Karpas-422 (cell line): ENCODE data around the gene SMIM28. TPM values are rescaled to one million over a fixed set of nuclear protein-coding genes. Genes with fewer than 3 reads are reported as not detected.

ENCODE experiments used
- DNase-seq: peaks from one replicate; pipeline ENCODE4 v3.0.0-alpha.2; 2015
- H2AFZ ChIP-seq: fragments of 200-600 bp; sonication (generic); 2 replicates; pipeline ENCODE4 v1.6.1; 2014; ENCODE audit warnings: antibody characterized with exemption, low read length, mixed read lengths
- H3K27ac ChIP-seq: fragments of 200-600 bp; sonication (generic); 2 replicates; pipeline ENCODE4 v1.5.1; 2014; ENCODE audit warnings: mild to moderate bottlenecking, low read length, moderate library complexity
- H3K27me3 ChIP-seq: fragments of 200-600 bp; sonication (generic); 2 replicates; pipeline ENCODE4 v1.6.1; 2014; ENCODE audit warnings: low read length, mixed read lengths
- H3K36me3 ChIP-seq: fragments of 200-600 bp; sonication (generic); 2 replicates; pipeline ENCODE4 v1.6.1; 2014; ENCODE audit warnings: low read length, mixed read lengths; ENCODE audit not compliant: insufficient read depth
- H3K4me1 ChIP-seq: fragments of 200-600 bp; sonication (generic); 2 replicates; pipeline ENCODE4 v1.6.1; 2014; ENCODE audit warnings: mild to moderate bottlenecking, low read length, mixed read lengths
- H3K4me2 ChIP-seq: fragments of 200-600 bp; sonication (generic); 2 replicates; pipeline ENCODE4 v1.6.1; 2014; ENCODE audit warnings: low read length, low read depth, mild to moderate bottlenecking; ENCODE audit not compliant: poor library complexity, severe bottlenecking
- H3K4me3 ChIP-seq: fragments of 200-600 bp; sonication (generic); 2 replicates; pipeline ENCODE4 v1.5.1; 2014; ENCODE audit warnings: mild to moderate bottlenecking, antibody characterized with exemption, low read length, mixed read lengths
- H3K79me2 ChIP-seq: fragments of 200-600 bp; sonication (generic); 2 replicates; pipeline ENCODE4 v1.6.1; 2014; ENCODE audit warnings: mild to moderate bottlenecking, low read length, mixed read lengths
- H3K9ac ChIP-seq: fragments of 200-600 bp; sonication (generic); 2 replicates; pipeline ENCODE4 v1.6.0; 2014; ENCODE audit warnings: low read length
- H3K9me2 ChIP-seq: fragments of 200-600 bp; sonication (generic), shearing (Covaris generic); replicated peaks from 2 replicates; pipeline ENCODE4 v1.6.0; 2014; ENCODE audit warnings: mild to moderate bottlenecking, low read length, moderate library complexity; ENCODE audit not compliant: insufficient read depth
- H3K9me3 ChIP-seq: fragments of 300-700, 200-600 bp; sonication (generic); 2 replicates; pipeline ENCODE4 v1.6.1; 2014; ENCODE audit warnings: low read length, mixed read lengths
- H4K20me1 ChIP-seq: fragments of 200-600 bp; sonication (generic); 2 replicates; pipeline ENCODE4 v1.6.1; 2014; ENCODE audit warnings: mild to moderate bottlenecking, antibody characterized with exemption, low read length, low read depth; ENCODE audit not compliant: insufficient read depth
- total RNA-seq: library from RNA; depleted of rRNA; stranded (reverse); fragments of >200 nt; shearing (Covaris generic); gene quantifications from 2 replicates; pipeline ENCODE4 v1.2.3, GENCODE V29; 2014; ENCODE audit warnings: low replicate concordance

The SMIM28 gene
- total RNA-seq, 1 experiment from 2014 or later, result not detected

DNA sequence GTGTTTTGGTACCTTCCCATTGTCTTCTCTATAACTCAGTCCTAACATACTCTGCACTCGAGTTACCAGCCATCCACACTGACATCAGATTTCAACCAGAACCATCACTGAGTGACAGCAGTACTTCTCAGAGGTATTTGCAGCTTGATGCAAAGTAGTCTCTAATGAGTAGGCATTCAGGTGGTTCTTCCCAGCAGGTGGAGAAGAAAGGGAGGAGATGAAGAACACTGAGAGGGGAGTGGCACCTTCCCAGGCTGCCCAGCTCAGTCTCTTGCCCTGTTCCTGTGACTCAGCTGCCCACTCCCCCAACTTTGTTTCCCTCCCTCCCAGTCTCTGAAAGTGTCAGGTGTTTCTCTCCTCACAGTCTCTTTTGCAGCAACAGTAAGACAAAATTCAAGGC lies 38.7 kb upstream of the SMIM28 start:
- no peaks in the 10 kb centered on the region for H4K20me1 ChIP-seq
- H3K4me3 ChIP-seq, result no peak overlapping the region
- H3K27me3 ChIP-seq, result no peaks in the 10 kb centered on the region

DNA sequence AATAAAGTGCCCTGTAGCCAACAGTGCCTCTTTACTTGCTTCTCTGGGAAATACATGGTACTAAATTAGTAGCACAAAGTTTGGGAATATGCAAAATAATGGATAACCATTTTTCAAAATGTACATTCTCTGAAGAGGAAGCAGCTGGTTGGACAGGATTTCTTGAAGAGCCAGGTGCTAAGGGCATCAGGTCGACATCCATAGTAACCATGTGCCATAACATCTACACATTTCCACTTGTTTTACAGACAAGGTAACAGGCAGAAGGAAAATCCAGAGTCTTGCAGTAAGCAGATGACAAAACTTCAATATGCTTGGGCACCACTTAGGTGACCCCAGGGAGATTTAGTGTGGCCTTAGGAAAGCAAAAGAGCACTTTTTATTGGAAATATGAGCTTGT lies 36.5 kb upstream of the SMIM28 start:
- H3K79me2 ChIP-seq, result no peaks in the 10 kb centered on the region
- H3K4me2 ChIP-seq, result no peak overlapping the region
- H3K9me2 ChIP-seq, result no peaks in the 10 kb centered on the region
- no peak overlapping the region for H3K4me3 ChIP-seq
- no peak overlapping the region for H2AFZ ChIP-seq
- H3K27ac ChIP-seq, result no peak overlapping the region
- no peaks in the 10 kb centered on the region for H4K20me1 ChIP-seq
- peaks cover 4% of the 10 kb centered on the region; the same call in 1 of the 2 replicates for H3K27me3 ChIP-seq
- H3K9ac ChIP-seq, result no peak overlapping the region
- DNase-seq, result no peak
- no peaks in the 10 kb centered on the region for H3K36me3 ChIP-seq
- H3K4me1 ChIP-seq, result peaks cover 2% of the 10 kb centered on the region
- no peaks in the 10 kb centered on the region for H3K9me3 ChIP-seq

More for the DNA sequence above, 38.7 kb upstream of the SMIM28 start:
- no peak overlapping the region for H3K27ac ChIP-seq
- H3K36me3 ChIP-seq, result no peaks in the 10 kb centered on the region
- H3K9me3 ChIP-seq, result no peaks in the 10 kb centered on the region
- no peak overlapping the region for H3K4me2 ChIP-seq
- H3K4me1 ChIP-seq, result peaks cover 7% of the 10 kb centered on the region
- H3K9me2 ChIP-seq, result no peaks in the 10 kb centered on the region
- H3K9ac ChIP-seq, result no peak overlapping the region
- no peak for DNase-seq
- no peaks in the 10 kb centered on the region for H3K79me2 ChIP-seq
- no peak overlapping the region for H2AFZ ChIP-seq

DNA sequence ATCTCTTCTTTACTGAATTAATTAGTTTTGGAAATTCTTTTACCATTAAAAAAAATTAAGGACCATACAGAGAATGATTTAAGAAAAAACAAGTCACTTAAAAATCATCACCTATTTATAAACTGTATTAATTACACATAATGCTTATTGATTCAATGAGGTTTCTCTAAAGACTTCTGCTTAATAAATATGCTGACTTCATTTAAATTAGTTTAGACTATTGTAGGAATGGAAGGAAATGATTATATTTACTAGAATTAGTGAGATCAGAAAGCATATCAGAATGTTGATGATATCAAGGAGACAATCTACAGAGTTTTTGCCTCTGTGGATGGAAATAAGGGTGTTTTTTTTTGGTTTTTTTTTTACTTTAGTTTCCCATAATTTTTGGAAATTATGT lies 34.6 kb upstream of the SMIM28 start:
- Histone ChIP-seq H3K9me3 (no peaks in the 10 kb centered on the region), H3K4me2 (no peak overlapping the region), H3K79me2 (no peaks in the 10 kb centered on the region), H3K27me3 (peaks cover 4% of the 10 kb centered on the region; the same call in 1 of the 2 replicates), H3K9me2 (no peaks in the 10 kb centered on the region), H3K36me3 (no peaks in the 10 kb centered on the region), H3K9ac (no peak overlapping the region), H2AFZ (no peak overlapping the region), H3K4me3 (no peak overlapping the region), H3K27ac (no peak overlapping the region), H3K4me1 (no peaks in the 10 kb centered on the region), H4K20me1 (no peaks in the 10 kb centered on the region)
- DNase-seq, result no peak

DNA sequence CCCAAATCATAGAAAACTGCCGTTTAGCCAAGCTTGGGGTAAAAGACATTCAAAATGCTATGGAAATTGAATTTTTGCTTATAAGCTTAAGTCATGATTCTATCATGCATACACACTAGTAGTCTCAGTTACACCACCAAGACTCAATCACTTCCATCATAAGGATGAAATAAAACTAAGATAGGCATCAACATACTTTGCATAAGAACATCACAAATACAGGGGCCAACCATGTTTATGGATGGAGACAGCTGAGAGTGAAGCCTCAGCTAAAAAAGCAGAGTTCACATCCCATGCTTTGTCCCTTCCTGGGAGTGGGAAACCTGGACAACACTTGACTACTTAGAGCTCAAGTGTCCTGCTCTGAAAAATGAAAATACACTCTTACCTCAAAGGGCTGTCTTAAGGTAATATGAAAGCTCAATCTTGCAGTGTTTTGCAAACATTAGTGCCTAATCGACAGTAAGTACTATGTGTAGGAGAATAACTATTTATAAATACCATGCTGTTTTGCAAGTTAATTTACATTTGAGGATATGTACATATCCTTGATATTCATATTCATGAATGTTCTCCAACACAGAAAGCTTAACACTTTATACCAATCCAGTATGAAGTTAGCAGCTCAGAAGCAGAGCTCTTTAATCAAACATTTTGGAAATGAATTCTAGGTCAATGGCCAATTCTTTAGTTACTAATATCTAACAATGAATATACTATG lies 32.0 kb upstream of the SMIM28 start:
- no peak overlapping the region for H3K4me3 ChIP-seq
- H3K4me1 ChIP-seq, result no peaks in the 10 kb centered on the region
- no peaks in the 10 kb centered on the region for H4K20me1 ChIP-seq
- no peaks in the 10 kb centered on the region for H3K9me2 ChIP-seq
- H3K9me3 ChIP-seq, result no peaks in the 10 kb centered on the region
- H3K4me2 ChIP-seq, result no peak overlapping the region
- no peak overlapping the region for H2AFZ ChIP-seq
- no peak overlapping the region for H3K9ac ChIP-seq
- H3K36me3 ChIP-seq, result no peaks in the 10 kb centered on the region
- H3K27me3 ChIP-seq, result peaks cover 4% of the 10 kb centered on the region; the same call in 1 of the 2 replicates
- H3K27ac ChIP-seq, result no peak overlapping the region
- DNase-seq, result no peak
- H3K79me2 ChIP-seq, result no peaks in the 10 kb centered on the region

DNA sequence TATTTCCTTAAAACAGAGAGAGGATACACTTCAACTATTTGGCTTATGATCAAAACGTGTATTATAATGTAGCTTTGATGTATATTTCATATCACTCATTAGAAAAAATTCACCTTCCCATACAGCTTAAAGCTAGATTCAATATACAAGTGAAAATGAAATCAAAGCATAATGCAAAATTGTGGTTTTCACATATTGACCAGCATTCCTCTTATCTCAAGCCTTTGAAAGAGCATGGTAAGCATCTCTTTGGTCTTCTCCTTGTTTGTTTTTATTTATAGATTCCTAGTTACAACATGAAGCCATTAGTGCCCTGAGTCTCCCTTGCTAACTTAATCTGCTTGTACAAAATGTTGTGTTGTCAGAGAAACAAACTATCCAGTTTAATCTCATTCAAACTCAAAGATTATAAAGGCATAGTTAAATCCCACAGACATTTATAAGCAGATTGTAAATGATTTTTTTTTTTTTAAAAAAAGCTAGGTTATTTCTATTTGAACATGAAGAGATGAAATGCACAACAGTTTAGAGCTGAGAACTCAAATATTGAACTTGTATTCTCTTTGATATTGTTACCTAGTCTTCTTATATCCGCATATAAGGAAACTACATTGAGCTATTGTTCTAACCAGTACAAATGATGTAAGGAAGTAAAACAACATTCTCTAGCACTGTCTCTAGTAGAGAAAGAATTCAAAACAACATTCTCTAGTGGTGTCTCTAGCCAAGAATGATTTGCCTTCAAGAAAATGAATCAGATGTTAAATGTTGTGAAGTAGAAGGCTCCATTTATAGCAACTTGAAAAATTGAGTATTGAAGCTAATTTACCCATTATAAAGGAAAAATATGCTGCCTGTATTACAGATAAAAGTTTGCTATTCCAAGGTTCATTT lies 31.2 kb upstream of the SMIM28 start:
- no peaks in the 10 kb centered on the region for H4K20me1 ChIP-seq
- no peak overlapping the region for H3K27ac ChIP-seq
- H3K79me2 ChIP-seq, result no peaks in the 10 kb centered on the region
- no peaks in the 10 kb centered on the region for H3K36me3 ChIP-seq
- no peaks in the 10 kb centered on the region for H3K4me1 ChIP-seq
- no peaks in the 10 kb centered on the region for H3K9me2 ChIP-seq
- no peak overlapping the region for H3K4me2 ChIP-seq
- peaks cover 4% of the 10 kb centered on the region; the same call in 1 of the 2 replicates for H3K27me3 ChIP-seq
- H2AFZ ChIP-seq, result no peak overlapping the region
- no peaks in the 10 kb centered on the region for H3K9me3 ChIP-seq
- H3K4me3 ChIP-seq, result no peak overlapping the region
- no peak for DNase-seq
- H3K9ac ChIP-seq, result no peak overlapping the region

DNA sequence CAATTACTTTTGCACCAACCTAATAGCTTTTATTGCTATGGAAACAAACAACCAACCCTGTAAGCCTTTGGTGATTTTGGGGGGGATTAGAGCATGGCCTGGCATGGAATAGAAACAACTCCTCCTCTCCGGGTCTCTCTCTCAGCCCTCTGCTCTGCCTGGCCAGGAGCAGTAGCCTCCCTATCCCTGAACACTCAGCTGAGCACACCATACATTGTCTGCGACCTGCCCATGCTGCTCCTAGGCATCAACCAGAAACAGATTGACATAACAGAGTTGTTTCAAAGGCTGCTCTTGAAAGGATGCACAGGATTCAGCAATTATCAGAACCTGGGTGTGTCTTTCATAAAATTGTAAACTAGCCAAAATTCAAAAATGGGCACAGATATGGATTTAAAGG lies 29.8 kb upstream of the SMIM28 start:
- no peaks in the 10 kb centered on the region for H3K79me2 ChIP-seq
- no peak overlapping the region for H3K4me2 ChIP-seq
- H3K4me1 ChIP-seq, result no peaks in the 10 kb centered on the region
- peaks cover 4% of the 10 kb centered on the region; the same call in 1 of the 2 replicates for H3K27me3 ChIP-seq
- H3K9me2 ChIP-seq, result no peaks in the 10 kb centered on the region
- no peak overlapping the region for H3K9ac ChIP-seq
- H2AFZ ChIP-seq, result no peak overlapping the region
- H3K4me3 ChIP-seq, result no peak overlapping the region
- no peak overlapping the region for H3K27ac ChIP-seq
- no peaks in the 10 kb centered on the region for H4K20me1 ChIP-seq
- H3K36me3 ChIP-seq, result no peaks in the 10 kb centered on the region
- no peak for DNase-seq
- no peaks in the 10 kb centered on the region for H3K9me3 ChIP-seq

DNA sequence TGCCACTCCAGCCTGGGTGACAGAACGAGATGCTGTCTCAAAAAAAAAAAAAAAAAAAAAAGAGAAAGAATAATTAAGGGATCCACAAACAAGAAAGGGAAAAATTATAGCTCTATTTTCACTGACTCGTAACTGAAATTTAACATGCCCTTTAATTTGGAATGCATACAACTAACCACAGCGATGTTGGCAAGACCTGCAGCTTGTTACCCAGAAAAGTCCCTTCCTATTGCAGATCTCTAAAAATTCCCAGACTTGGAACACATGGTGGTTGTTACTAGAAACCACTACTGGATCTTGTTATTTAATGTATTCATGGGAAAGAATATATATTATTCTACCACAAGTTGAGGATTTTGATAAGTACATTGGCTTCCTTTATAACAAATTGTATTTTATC lies 27.8 kb upstream of the SMIM28 start:
- Histone ChIP-seq H3K9me3 (no peaks in the 10 kb centered on the region), H3K79me2 (no peaks in the 10 kb centered on the region), H3K4me2 (no peak overlapping the region), H3K27me3 (peaks cover 4% of the 10 kb centered on the region; the same call in 1 of the 2 replicates), H3K27ac (no peak overlapping the region), H2AFZ (no peak overlapping the region), H3K4me1 (no peaks in the 10 kb centered on the region), H3K9me2 (no peaks in the 10 kb centered on the region), H3K9ac (no peak overlapping the region), H3K4me3 (no peak overlapping the region), H3K36me3 (no peaks in the 10 kb centered on the region), H4K20me1 (no peaks in the 10 kb centered on the region)
- DNase-seq, result no peak

DNA sequence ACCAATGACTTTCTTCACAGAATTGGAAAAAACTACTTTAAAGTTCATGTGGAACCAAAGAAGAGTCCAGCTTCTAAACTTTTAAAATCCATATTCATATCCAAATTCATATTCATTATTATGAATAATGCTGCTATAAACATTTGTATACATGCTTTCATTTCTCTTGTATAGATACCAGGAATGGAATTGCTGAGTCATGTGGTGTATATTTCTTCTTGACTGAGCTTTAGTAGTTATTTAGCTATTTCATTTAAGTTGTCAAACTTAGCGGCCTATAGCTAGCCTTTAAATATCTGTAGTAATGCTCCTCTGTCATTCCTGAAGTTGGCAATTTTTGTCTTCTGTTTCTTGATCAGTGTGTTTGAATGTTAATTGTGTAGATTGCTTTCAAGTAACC lies 19.8 kb upstream of the SMIM28 start:
- Histone ChIP-seq H3K9me2 (no peaks in the 10 kb centered on the region), H3K9me3 (no peaks in the 10 kb centered on the region), H3K4me1 (no peaks in the 10 kb centered on the region), H3K27me3 (no peaks in the 10 kb centered on the region), H2AFZ (no peak overlapping the region), H4K20me1 (no peaks in the 10 kb centered on the region), H3K4me3 (no peak overlapping the region), H3K36me3 (no peaks in the 10 kb centered on the region), H3K79me2 (no peaks in the 10 kb centered on the region), H3K27ac (no peak overlapping the region), H3K4me2 (no peak overlapping the region), H3K9ac (no peak overlapping the region)
- DNase-seq, result no peak
